ENCODE measurements around the gene ALDH1B1. TPM values are rescaled to one million over a fixed set of nuclear protein-coding genes. Genes with fewer than 3 reads are reported as not detected.

ALDH1B1 gene
- total RNA-seq, 4 donors from 2014 or later, result 1.6 to 23.7 (median 7.7) TPM

GRCh38 chr9:38352530-38353328, 39.8 kb upstream of the ALDH1B1 start:
- TF ChIP-seq POLR2A (IDR thresholded peaks at IDR 0.05) (no peak), CTCF (IDR thresholded peaks at IDR 0.05) (no peak)
- H3K4me3 ChIP-seq, result no peak overlapping the region
- no peak overlapping the region for H3K27ac ChIP-seq
- H3K27me3 ChIP-seq, result peaks cover 0 to under 1% (median 0%) of the 10 kb centered on the region in 4 donors
- 82 to 84% methylated on average over 9 to 12 of the region's 12 CpGs for WGBS, 2 donors
- no peaks in the 10 kb centered on the region for H3K4me1 ChIP-seq
- H3K36me3 ChIP-seq, result no peaks in the 10 kb centered on the region
- no peaks in the 10 kb centered on the region for H3K9me3 ChIP-seq
- intact Hi-C loops (cut with DNase I), result no loop called here
- DNase-seq, result no peak

GRCh38 chr9:38355115-38355514, 37.4 kb upstream of the ALDH1B1 start:
- Histone ChIP-seq H3K36me3 (no peaks in the 10 kb centered on the region), H3K4me1 (no peaks in the 10 kb centered on the region), H3K27ac (no peak overlapping the region), H3K27me3 (no peaks in the 10 kb centered on the region), H3K4me3 (no peak overlapping the region), H3K9me3 (no peaks in the 10 kb centered on the region)
- 23 to 24% methylated on average over 3 of the region's 3 CpGs for WGBS, 2 donors
- DNase-seq, result no peak
- TF ChIP-seq POLR2A (IDR thresholded peaks at IDR 0.05) (no peak), CTCF (IDR thresholded peaks at IDR 0.05) (no peak)
- intact Hi-C loops (cut with DNase I), result no loop called here

GRCh38 chr9:38355517-38356120, 36.9 kb upstream of the ALDH1B1 start:
- no peaks in the 10 kb centered on the region for H3K36me3 ChIP-seq
- TF ChIP-seq CTCF (IDR thresholded peaks at IDR 0.05) (no peak), POLR2A (IDR thresholded peaks at IDR 0.05) (no peak)
- WGBS, 2 donors, result 87 to 93% methylated on average over 3 of the region's 3 CpGs
- H3K27ac ChIP-seq, result no peak overlapping the region
- intact Hi-C loops (cut with DNase I), result no loop called here
- H3K4me3 ChIP-seq, result no peak overlapping the region
- no peaks in the 10 kb centered on the region for H3K9me3 ChIP-seq
- H3K27me3 ChIP-seq, result no peaks in the 10 kb centered on the region
- no peak for DNase-seq
- no peaks in the 10 kb centered on the region for H3K4me1 ChIP-seq

- Histone ChIP-seq H3K4me1 (peaks cover 0 to 8% (median 0%) of the 10 kb centered on the region in 3 donors), H3K27ac (no peak overlapping the region), H3K27me3 (no peaks in the 10 kb centered on the region), H3K36me3 (no peaks in the 10 kb centered on the region), H3K9me3 (no peaks in the 10 kb centered on the region), H3K4me3 (no peak overlapping the region)
- TF ChIP-seq CTCF (IDR thresholded peaks at IDR 0.05) (no peak), POLR2A (IDR thresholded peaks at IDR 0.05) (no peak)
- DNase-seq, result no peak
- WGBS, 2 donors, result 67% methylated on average over 5 of the region's 5 CpGs; no CpG with 5 or more reads in 1 of the 2 donors
- intact Hi-C loops (cut with DNase I), result no loop called here
Measured at GRCh38 chr9:38356851-38357250, 35.7 kb upstream of the ALDH1B1 start.

GRCh38 chr9:38357350-38358114, 35.0 kb upstream of the ALDH1B1 start:
- Histone ChIP-seq H3K9me3 (no peaks in the 10 kb centered on the region), H3K36me3 (no peaks in the 10 kb centered on the region), H3K27me3 (no peaks in the 10 kb centered on the region), H3K4me1 (peaks cover 0 to 13% (median 0%) of the 10 kb centered on the region in 3 donors), H3K27ac (no peak overlapping the region), H3K4me3 (no peak overlapping the region)
- TF ChIP-seq POLR2A (IDR thresholded peaks at IDR 0.05), result no peak
- TF ChIP-seq CTCF (IDR thresholded peaks at IDR 0.05), result no peak
- WGBS, 2 donors, result 48 to 68% methylated on average over 4 to 5 of the region's 5 CpGs
- no peak for DNase-seq
- intact Hi-C loops (cut with DNase I), result no loop called here
